Left lung (tissue), 10 donors: ENCODE results near the gene PHLDA2. TPM values are rescaled to one million over a fixed set of nuclear protein-coding genes. Genes with fewer than 3 reads are reported as not detected.

ENCODE experiments used
- ATAC-seq: fragments of 200-7000 bp; cut with Tn5 transposase; one replicate; pipeline ENCODE4 v1.9.1; 2020; ENCODE audit warnings: moderate library complexity
- DNase-seq, 4 donors: peaks; one replicate each; pipeline ENCODE4 v3.0.0-alpha.2; 2013 to 2020
- H3K27ac ChIP-seq, 2 donors: fragments of 200-600 bp; sonication (generic) in 1 of 2; one replicate each; pipeline versions ENCODE4 v1.5.0 to v1.8.0; 2020 to 2021
- H3K27me3 ChIP-seq, 2 donors: fragments of 200-600 bp; sonication (generic) in 1 of 2; one replicate each; pipeline versions ENCODE4 v1.5.0 to v1.8.0; 2020 to 2021
- H3K36me3 ChIP-seq, 2 donors: fragments of 200-600 bp; sonication (generic) in 1 of 2; one replicate each; pipeline versions ENCODE4 v1.5.0 to v1.8.0; 2020 to 2021
- H3K4me1 ChIP-seq, 2 donors: fragments of 200-600 bp; one replicate each; pipeline ENCODE4 v1.8.0; 2021
- H3K4me3 ChIP-seq, 2 donors: fragments of 200-600 bp; sonication (generic) in 1 of 2; one replicate each; pipeline versions ENCODE4 v1.5.0 to v1.8.0; 2020 to 2021; ENCODE audit warnings: mild to moderate bottlenecking in 1 of 2
- H3K9me3 ChIP-seq, 2 donors: fragments of 200-600 bp; sonication (generic) in 1 of 2; one replicate each; pipeline versions ENCODE4 v1.5.0 to v1.8.0; 2020 to 2021
- CTCF ChIP-seq, 2 donors: fragments of 200-600 bp; sonication (generic) in 1 of 2; IDR thresholded peaks; one replicate each; pipeline versions ENCODE4 v1.5.0 to v1.8.0; 2021; ENCODE audit warnings: antibody characterized with exemption in 2 of 2
- intact Hi-C, 2 donors: fragments of 100-400 bp; cut with DNase I; formaldehyde crosslinking; loops; one replicate each; pipeline versions ENCODE4 v1.11.2 to v1.14.2; 2022
- polyA plus RNA-seq, 6 donors: library from polyadenylated mRNA; unstranded; fragments of 120-200 nt; gene quantifications; one replicate each; pipeline ENCODE4 v1.2.1, GENCODE V29; 2013; ENCODE audit not compliant: insufficient read length in 6 of 6
- total RNA-seq, 2 donors: library from RNA; stranded (reverse); fragmentation: NEBNext Ultra II Directional; extraction: Animal tissue kit (Norgen Biotek cat#: 25700); gene quantifications; one replicate each; pipeline ENCODE4 v1.2.1, GENCODE V29; 2021
- donor health status: DM: no; HTN: yes; CAD: no.
- donor health status: DM: no; HTN: no; CAD: no.

The PHLDA2 gene
- total and polyA plus RNA-seq, 8 donors = 0.23 to 50.0 (median 0.98) TPM; not detected in 1

GRCh38 chr11:2886936-2887335 is 42.3 kb downstream of the PHLDA2 start:
- TF ChIP-seq CTCF (IDR thresholded peaks at IDR 0.05) = no peak
- H3K36me3 ChIP-seq = no peaks in the 10 kb centered on the region
- no peaks in the 10 kb centered on the region for H3K9me3 ChIP-seq
- DNase-seq (no peak), ATAC-seq (no peak)
- H3K27ac ChIP-seq = no peak overlapping the region
- no peak overlapping the region for H3K4me3 ChIP-seq
- peaks cover 11 to 49% of the 10 kb centered on the region in 2 donors for H3K4me1 ChIP-seq
- intact Hi-C loops = loop anchor here (5.0 kb wide), 2 partner anchors 355 to 460 kb away; no protein-coding TSS in a partner anchor
- H3K27me3 ChIP-seq = peaks cover 0 to 55% of the 10 kb centered on the region in 2 donors

DNA sequence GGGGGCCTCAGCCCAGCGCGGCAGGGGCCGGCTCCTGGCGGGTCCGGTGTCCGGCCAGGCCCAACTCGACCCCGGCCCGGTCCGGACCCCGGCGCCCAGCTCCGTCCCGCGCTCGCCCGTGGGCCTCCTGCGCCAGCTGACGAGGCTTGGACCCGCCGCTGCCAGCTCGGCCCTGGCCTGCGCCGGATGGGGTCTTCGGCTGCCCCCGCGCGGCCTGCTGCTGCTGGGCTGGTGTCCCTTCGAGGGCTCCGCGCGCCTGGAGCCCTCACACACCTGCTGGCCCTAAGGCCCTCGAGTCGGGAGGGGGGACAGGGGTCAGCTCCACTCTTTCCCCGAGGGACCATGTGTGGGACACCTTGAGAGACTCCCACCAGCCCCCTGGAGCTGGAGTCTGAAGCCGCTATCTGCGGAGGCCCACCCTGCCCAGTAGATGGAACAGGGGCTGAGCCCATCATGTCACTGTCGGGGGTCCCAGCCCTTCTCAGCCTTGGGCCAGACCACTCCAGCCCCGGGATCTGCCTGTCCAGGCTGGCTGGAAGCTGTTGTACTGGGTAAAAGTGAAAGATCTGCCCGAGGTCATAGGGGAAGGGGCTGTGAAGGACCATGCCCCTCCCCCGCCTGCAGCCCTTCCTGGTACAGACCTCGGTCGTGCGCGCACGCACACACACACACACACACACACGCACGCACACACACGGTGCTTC is 42.9 kb downstream of the PHLDA2 start:
- ATAC-seq (no peak), DNase-seq (peak in 3 of 4 donors; percentile 69 to 87 (median 80))
- Histone ChIP-seq H3K27me3 (peaks cover 0 to 61% of the 10 kb centered on the region in 2 donors), H3K36me3 (no peaks in the 10 kb centered on the region), H3K4me1 (peaks cover 5 to 43% of the 10 kb centered on the region in 2 donors), H3K9me3 (no peaks in the 10 kb centered on the region), H3K4me3 (peak overlapping the region; percentile 29 to 75), H3K27ac (peak overlapping the region in 1 of 2 donors; percentile 50)
- no peak for TF ChIP-seq CTCF (IDR thresholded peaks at IDR 0.05)
- intact Hi-C loops = loop anchor here (5.0 kb wide), 2 partner anchors 354 to 459 kb away; no protein-coding TSS in a partner anchor

DNA sequence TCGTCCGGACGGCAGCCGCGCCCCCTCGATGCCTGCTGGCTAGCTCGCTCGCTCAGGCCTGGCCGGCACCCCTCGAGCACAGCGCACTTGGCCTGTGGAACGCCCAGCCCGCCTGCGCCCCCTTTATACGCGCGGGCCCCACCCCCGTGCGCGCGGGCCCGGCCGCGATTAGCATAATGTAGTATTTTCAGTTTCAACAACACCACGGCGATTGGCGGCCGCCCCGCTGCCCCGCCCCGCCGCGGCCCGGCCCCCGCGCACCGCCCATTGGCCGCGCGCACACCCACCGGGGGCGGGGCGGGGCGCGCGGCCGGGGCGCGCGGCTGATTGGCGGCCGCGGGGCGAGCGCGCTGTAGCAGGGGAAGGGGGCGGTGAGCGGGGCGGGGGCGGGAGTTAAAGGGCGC is 43.5 kb downstream of the PHLDA2 start, which contains the start of gene CDKN1C:
TSS of gene CDKN1C (minus strand) at position 98 of the 404 bp plus-strand sequence. CDS start 319 bp downstream, outside the sequence.
- H3K36me3 ChIP-seq = no peaks in the 10 kb centered on the region
- peaks cover 0 to 62% of the 10 kb centered on the region in 2 donors for H3K27me3 ChIP-seq
- intact Hi-C loops = loop anchor here (5.0 kb wide), 2 partner anchors 353 to 458 kb away; no protein-coding TSS in a partner anchor
- H3K27ac ChIP-seq = peak within 1 kb of the TSS; percentile 67 to 75
- ATAC-seq = peak; percentile 85
- peaks cover under 1 to 37% of the 10 kb centered on the region in 2 donors for H3K4me1 ChIP-seq
- peak within 1 kb of the TSS; percentile 60 to 75 for H3K4me3 ChIP-seq
- TF ChIP-seq CTCF (IDR thresholded peaks at IDR 0.05) = no peak
- no peaks in the 10 kb centered on the region for H3K9me3 ChIP-seq
- peak; percentile 87 to 95 (median 94) for DNase-seq

- H3K4me1 ChIP-seq = peaks cover 0 to 36% of the 10 kb centered on the region in 2 donors
- DNase-seq (peak in 3 of 4 donors; percentile 55 to 89 (median 81)), ATAC-seq (peak; percentile 59)
- peak overlapping the region; percentile 67 to 70 for H3K27ac ChIP-seq
- peak overlapping the region; percentile 60 to 75 for H3K4me3 ChIP-seq
- no peaks in the 10 kb centered on the region for H3K9me3 ChIP-seq
- H3K27me3 ChIP-seq = peaks cover 0 to 62% of the 10 kb centered on the region in 2 donors
- no peaks in the 10 kb centered on the region for H3K36me3 ChIP-seq
- intact Hi-C loops = loop anchor here (5.0 kb wide), 2 partner anchors 353 to 458 kb away; no protein-coding TSS in a partner anchor
- TF ChIP-seq CTCF (IDR thresholded peaks at IDR 0.05) = peak in 1 of 2 donors; percentile 15
Measured at GRCh38 chr11:2885017-2885677, 44.1 kb downstream of the PHLDA2 start.
